Panc1 (cell line): Measurements from ENCODE around the gene ASB1. TPM values are rescaled to one million over a fixed set of nuclear protein-coding genes. Genes with fewer than 3 reads are reported as not detected.
A peak's percentile ranks its signal among the peaks of the same experiment; 100 is the strongest.

Source experiments
- ATAC-seq: fragments of 200-7000 bp; cut with Tn5 transposase; 2 replicates; pipeline ENCODE4 v1.9.1; 2020; ENCODE audit warnings: mild to moderate bottlenecking, moderate library complexity
- BruUV-seq: library from RNA; stranded (reverse); fragments of 400-500 nt; replicated peaks from 2 replicates; lab custom pipeline; 2021; lab: Mats Ljungman, UMichigan
- CTCF ChIA-PET: fragments of 300-600 bp; sonication (Branson Sonifier 250); formaldehyde crosslinking; loops from one replicate; lab custom pipeline; 2022; ENCODE audit warnings: antibody characterized with exemption; lab: Charles Lee
- POLR2A ChIA-PET: fragments of 300-600 bp; sonication (Branson Sonifier 250); formaldehyde crosslinking; loops from one replicate; lab custom pipeline; 2022; ENCODE audit warnings: antibody characterized with exemption; lab: Charles Lee
- DNase-seq: peaks from one replicate; pipeline ENCODE4 v3.0.0-alpha.2; 2010; ENCODE audit warnings: low read depth, low spot score
- H3K27ac ChIP-seq: 2 replicates; pipeline ENCODE4 v1.5.1; 2011; ENCODE audit warnings: mild to moderate bottlenecking, low read length, inconsistent platforms
- H3K27me3 ChIP-seq: fragments of 200-500 bp; sonication (Bioruptor generic); 2 replicates; pipeline ENCODE4 v1.6.0; 2014; ENCODE audit warnings: low read length, inconsistent platforms; ENCODE audit not compliant: control insufficient read depth, insufficient read depth
- H3K36me3 ChIP-seq: fragments of 200-500 bp; sonication (Bioruptor generic); 2 replicates; pipeline ENCODE4 v1.5.1; 2014; ENCODE audit warnings: inconsistent platforms, mild to moderate bottlenecking, low read length, moderate library complexity; ENCODE audit not compliant: control insufficient read depth, insufficient read depth
- H3K4me1 ChIP-seq: 2 replicates; pipeline ENCODE4 v1.5.1; 2011; ENCODE audit warnings: inconsistent platforms, mild to moderate bottlenecking, low read length, moderate library complexity; ENCODE audit not compliant: control insufficient read depth, insufficient read depth
- H3K4me3 ChIP-seq, 2 experiments: 2 replicates each; pipeline ENCODE4 v1.5.1; 2011 to 2012; ENCODE audit warnings: low read depth in 2 of 2, low read length in 2 of 2, mild to moderate bottlenecking in 2 of 2, inconsistent platforms in 1 of 2, moderate library complexity in 1 of 2
- H3K9me3 ChIP-seq: fragments of 200-500 bp; sonication (Bioruptor generic); 2 replicates; pipeline ENCODE4 v1.5.1; 2014; ENCODE audit warnings: low read depth, mild to moderate bottlenecking, inconsistent platforms, low read length, moderate library complexity; ENCODE audit not compliant: control insufficient read depth, insufficient read depth
- CTCF ChIP-seq: fragments of 450-650 bp; IDR thresholded peaks from 2 replicates; pipeline ENCODE4 v1.5.1; 2017; ENCODE audit warnings: mild to moderate bottlenecking
- POLR2AphosphoS5 ChIP-seq: IDR thresholded peaks from 2 replicates; pipeline ENCODE4 v1.6.1; 2012; ENCODE audit warnings: mild to moderate bottlenecking, low read depth, low read length, moderate library complexity
- SIN3A ChIP-seq: IDR thresholded peaks from 2 replicates; pipeline ENCODE4 v1.6.1; 2012; ENCODE audit warnings: low read depth, mild to moderate bottlenecking, low read length, moderate library complexity, borderline replicate concordance; ENCODE audit not compliant: insufficient read depth
- TCF7L2 ChIP-seq: IDR thresholded peaks from 2 replicates; pipeline ENCODE4 v1.6.1; 2011; ENCODE audit warnings: mild to moderate bottlenecking, low read depth, low read length, inconsistent platforms
- in situ Hi-C: cut with HindIII; loops from 2 replicates; pipeline ENCODE4 v1.10.0; 2016; ENCODE audit warnings: low sequenced_read_pairs, low pct_unique_long_range_greater_than_20kb
- intact Hi-C: fragments of 100-400 bp; cut with micrococcal nuclease; formaldehyde crosslinking; loops from one replicate; pipeline ENCODE4 v1.10.0; 2022; ENCODE audit not compliant: unreplicated experiment
- total RNA-seq: library from RNA; stranded (reverse); gene quantifications from one replicate; pipeline ENCODE4 v1.2.1, GENCODE V29; 2021; ENCODE audit not compliant: unreplicated experiment
- TF ChIP-seq, protein P1 (sequence below), 2 experiments: IDR thresholded peaks; 2 replicates each; pipeline ENCODE4 v1.6.1; 2011 to 2012; ENCODE audit warnings: low read depth in 2 of 2, control low read depth in 1 of 2, low read length in 1 of 2, mild to moderate bottlenecking in 1 of 2, moderate library complexity in 1 of 2; ENCODE audit not compliant: insufficient read depth in 1 of 2

ASB1 gene
- total RNA-seq, 1 experiment from 2014 or later: 57.3 TPM

- TF ChIP-seq POLR2AphosphoS5 (no peak), SIN3A (no peak), TCF7L2 (no peak), CTCF (no peak)
- TF ChIP-seq, protein P1, sequence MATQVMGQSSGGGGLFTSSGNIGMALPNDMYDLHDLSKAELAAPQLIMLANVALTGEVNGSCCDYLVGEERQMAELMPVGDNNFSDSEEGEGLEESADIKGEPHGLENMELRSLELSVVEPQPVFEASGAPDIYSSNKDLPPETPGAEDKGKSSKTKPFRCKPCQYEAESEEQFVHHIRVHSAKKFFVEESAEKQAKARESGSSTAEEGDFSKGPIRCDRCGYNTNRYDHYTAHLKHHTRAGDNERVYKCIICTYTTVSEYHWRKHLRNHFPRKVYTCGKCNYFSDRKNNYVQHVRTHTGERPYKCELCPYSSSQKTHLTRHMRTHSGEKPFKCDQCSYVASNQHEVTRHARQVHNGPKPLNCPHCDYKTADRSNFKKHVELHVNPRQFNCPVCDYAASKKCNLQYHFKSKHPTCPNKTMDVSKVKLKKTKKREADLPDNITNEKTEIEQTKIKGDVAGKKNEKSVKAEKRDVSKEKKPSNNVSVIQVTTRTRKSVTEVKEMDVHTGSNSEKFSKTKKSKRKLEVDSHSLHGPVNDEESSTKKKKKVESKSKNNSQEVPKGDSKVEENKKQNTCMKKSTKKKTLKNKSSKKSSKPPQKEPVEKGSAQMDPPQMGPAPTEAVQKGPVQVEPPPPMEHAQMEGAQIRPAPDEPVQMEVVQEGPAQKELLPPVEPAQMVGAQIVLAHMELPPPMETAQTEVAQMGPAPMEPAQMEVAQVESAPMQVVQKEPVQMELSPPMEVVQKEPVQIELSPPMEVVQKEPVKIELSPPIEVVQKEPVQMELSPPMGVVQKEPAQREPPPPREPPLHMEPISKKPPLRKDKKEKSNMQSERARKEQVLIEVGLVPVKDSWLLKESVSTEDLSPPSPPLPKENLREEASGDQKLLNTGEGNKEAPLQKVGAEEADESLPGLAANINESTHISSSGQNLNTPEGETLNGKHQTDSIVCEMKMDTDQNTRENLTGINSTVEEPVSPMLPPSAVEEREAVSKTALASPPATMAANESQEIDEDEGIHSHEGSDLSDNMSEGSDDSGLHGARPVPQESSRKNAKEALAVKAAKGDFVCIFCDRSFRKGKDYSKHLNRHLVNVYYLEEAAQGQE (IDR thresholded peaks at IDR 0.05; ENCODE audit: insufficient read depth in 1 of 2, low read depth in 2 of 2, low read length in 1 of 2): no peak
- Histone ChIP-seq H3K27ac (peak overlapping the region; percentile 30; the same call in 1 of the 2 replicates), H3K4me3 (no peak overlapping the region), H3K9me3 (0 out of 2 replicates have a peak, but pooled peaks cover 5% of the 10 kb centered on the region), H3K4me1 (peaks cover 23% of the 10 kb centered on the region), H3K27me3 (no peaks in the 10 kb centered on the region), H3K36me3 (peaks cover 14% of the 10 kb centered on the region)
- intact Hi-C loops (no loop called here), in situ Hi-C loops (no loop called here)
- POLR2A ChIA-PET: no interaction called here
- CTCF ChIA-PET: no interaction called here
- no TSS peak for BruUV-seq
- ATAC-seq: no peak
- no peak for DNase-seq
Observed at GRCh38 chr2:238434846-238435751, 8.4 kb downstream of the ASB1 start.

DNA sequence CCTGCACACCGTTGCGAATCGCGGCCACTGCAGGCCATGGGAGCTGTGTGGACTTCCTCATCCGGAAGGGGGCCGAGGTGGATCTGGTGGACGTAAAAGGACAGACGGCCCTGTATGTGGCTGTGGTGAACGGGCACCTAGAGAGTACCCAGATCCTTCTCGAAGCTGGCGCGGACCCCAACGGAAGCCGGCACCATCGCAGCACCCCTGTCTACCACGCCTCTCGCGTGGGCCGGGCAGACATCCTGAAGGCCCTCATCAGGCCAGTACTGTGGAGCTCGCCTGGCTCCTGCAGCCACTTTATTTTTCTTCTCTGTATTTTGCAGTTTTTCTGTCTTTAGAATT lies 9.0 kb downstream of the ASB1 start:
- ATAC-seq: no peak
- H3K9me3 ChIP-seq: no peaks in the 10 kb centered on the region
- TF ChIP-seq, protein P1 (IDR thresholded peaks at IDR 0.05; ENCODE audit: insufficient read depth in 1 of 2, low read depth in 2 of 2, low read length in 1 of 2): no peak
- TF ChIP-seq CTCF: no peak
- TF ChIP-seq POLR2AphosphoS5: no peak
- TF ChIP-seq SIN3A: no peak
- TF ChIP-seq TCF7L2: no peak
- no TSS peak for BruUV-seq
- CTCF ChIA-PET: no interaction called here
- no peak for DNase-seq
- H3K27ac ChIP-seq: no peak overlapping the region
- no peaks in the 10 kb centered on the region for H3K27me3 ChIP-seq
- H3K4me1 ChIP-seq: peaks cover 29% of the 10 kb centered on the region
- H3K4me3 ChIP-seq: no peak overlapping the region
- peaks cover 14% of the 10 kb centered on the region for H3K36me3 ChIP-seq
- intact Hi-C loops (no loop called here), in situ Hi-C loops (no loop called here)
- POLR2A ChIA-PET: no interaction called here
